ENCODE measurements around the gene MEIOB. TPM values are rescaled to one million over a fixed set of nuclear protein-coding genes. Genes with fewer than 3 reads are reported as not detected.
A peak's percentile ranks its signal among the peaks of the same experiment; 100 is the strongest.

Gene MEIOB
- total RNA-seq, 1 donor from 2014 or later = 3.7 TPM

DNA sequence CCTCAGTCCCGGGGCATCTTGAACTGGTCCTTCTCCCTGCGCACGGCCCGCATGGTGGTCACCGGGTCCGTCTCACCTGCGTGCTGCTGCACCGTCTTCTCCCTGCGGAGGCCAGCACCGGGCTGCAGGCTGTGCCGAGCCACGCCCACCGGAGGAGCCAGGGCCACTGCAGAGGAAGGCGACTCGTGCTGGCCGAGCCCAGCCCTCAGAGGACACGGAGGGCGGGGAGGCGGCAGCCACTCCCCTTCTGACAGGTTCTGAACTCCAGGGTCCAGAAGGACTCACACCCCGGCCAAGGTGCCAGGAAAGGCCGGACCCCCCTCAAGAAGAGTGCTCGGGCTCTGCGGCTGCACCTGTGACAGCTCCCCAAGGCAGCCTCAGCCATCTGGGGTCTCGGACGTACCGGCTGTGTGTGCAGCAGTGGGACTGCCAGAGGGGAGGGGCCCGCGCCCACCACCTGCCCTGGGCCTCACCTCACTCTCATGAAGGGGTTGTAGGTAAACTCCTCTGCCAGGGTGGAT is 62.6 kb downstream of the MEIOB start:
- no peak overlapping the region for H3K4me2 ChIP-seq
- H3K4me1 Mint-ChIP-seq = no peaks in the 10 kb centered on the region
- H3K4me3 Mint-ChIP-seq = no peak overlapping the region
- H3K4me1 ChIP-seq = no peaks in the 10 kb centered on the region
- H3K27me3 ChIP-seq = no peaks in the 10 kb centered on the region
- peak; percentile 52 for DNase-seq (ENCODE audit: low spot score)
- no peaks in the 10 kb centered on the region for H3K9me3 Mint-ChIP-seq
- H3K79me2 ChIP-seq (ENCODE audit: low read depth) = no peaks in the 10 kb centered on the region
- TF ChIP-seq EZH2phosphoT487 (IDR thresholded peaks at IDR 0.05) (no peak), EZH2 (IDR thresholded peaks at IDR 0.05) (no peak)
- TF ChIP-seq, protein P1, sequence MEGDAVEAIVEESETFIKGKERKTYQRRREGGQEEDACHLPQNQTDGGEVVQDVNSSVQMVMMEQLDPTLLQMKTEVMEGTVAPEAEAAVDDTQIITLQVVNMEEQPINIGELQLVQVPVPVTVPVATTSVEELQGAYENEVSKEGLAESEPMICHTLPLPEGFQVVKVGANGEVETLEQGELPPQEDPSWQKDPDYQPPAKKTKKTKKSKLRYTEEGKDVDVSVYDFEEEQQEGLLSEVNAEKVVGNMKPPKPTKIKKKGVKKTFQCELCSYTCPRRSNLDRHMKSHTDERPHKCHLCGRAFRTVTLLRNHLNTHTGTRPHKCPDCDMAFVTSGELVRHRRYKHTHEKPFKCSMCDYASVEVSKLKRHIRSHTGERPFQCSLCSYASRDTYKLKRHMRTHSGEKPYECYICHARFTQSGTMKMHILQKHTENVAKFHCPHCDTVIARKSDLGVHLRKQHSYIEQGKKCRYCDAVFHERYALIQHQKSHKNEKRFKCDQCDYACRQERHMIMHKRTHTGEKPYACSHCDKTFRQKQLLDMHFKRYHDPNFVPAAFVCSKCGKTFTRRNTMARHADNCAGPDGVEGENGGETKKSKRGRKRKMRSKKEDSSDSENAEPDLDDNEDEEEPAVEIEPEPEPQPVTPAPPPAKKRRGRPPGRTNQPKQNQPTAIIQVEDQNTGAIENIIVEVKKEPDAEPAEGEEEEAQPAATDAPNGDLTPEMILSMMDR (IDR thresholded peaks at IDR 0.05) = no peak
- H3K4me3 ChIP-seq = no peak overlapping the region
- no peak overlapping the region for H2AFZ ChIP-seq (replicated peaks)
- no peak overlapping the region for H3K27ac ChIP-seq
- H3K27me3 Mint-ChIP-seq (ENCODE audit: insufficient read depth, low read depth) = no peaks in the 10 kb centered on the region
- H4K20me1 ChIP-seq (ENCODE audit: low read depth) = no peaks in the 10 kb centered on the region
- H3F3A ChIP-seq (ENCODE audit: low read depth) = peaks cover 5% of the 10 kb centered on the region
- peaks cover 14% of the 10 kb centered on the region for H3K36me3 Mint-ChIP-seq
- H3K9me3 ChIP-seq (ENCODE audit: low read depth) = no peaks in the 10 kb centered on the region
- no peak overlapping the region for H3K9ac ChIP-seq
- no peaks in the 10 kb centered on the region for H3K36me3 ChIP-seq
- no peak overlapping the region for H3K27ac Mint-ChIP-seq

DNA sequence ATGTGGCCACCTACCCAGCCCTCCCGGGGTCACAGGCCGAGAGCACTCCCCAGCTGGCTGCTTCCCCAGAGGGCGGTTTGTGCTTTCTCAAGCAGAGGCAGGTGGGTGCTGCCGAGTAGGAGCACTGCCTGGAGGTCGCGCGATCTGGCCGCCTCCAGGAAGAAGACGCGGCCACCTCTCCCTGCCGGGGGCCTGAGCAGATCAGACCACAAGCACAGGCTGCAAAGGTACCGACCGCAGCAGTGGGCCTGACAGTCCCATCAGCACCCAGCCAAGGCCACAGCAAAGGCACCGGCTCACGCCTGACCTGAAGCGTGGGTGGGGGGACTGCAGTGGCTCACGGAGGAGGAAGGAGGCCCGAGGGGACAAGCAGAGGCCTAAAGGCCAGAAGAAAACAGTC is 63.3 kb downstream of the MEIOB start:
- Mint-ChIP-seq H3K9me3 (no peaks in the 10 kb centered on the region), H3K27ac (no peak overlapping the region), H3K27me3 (ENCODE audit: insufficient read depth, low read depth) (no peaks in the 10 kb centered on the region), H3K36me3 (peaks cover 14% of the 10 kb centered on the region), H3K4me1 (no peaks in the 10 kb centered on the region), H3K4me3 (no peak overlapping the region)
- peaks cover 4% of the 10 kb centered on the region for H3F3A ChIP-seq (ENCODE audit: low read depth)
- no peak overlapping the region for H2AFZ ChIP-seq (replicated peaks)
- no peaks in the 10 kb centered on the region for H3K4me1 ChIP-seq
- no peak overlapping the region for H3K9ac ChIP-seq
- H3K36me3 ChIP-seq = no peaks in the 10 kb centered on the region
- no peaks in the 10 kb centered on the region for H3K27me3 ChIP-seq
- H3K4me2 ChIP-seq = no peak overlapping the region
- no peak for DNase-seq (ENCODE audit: low spot score)
- no peak for TF ChIP-seq EZH2phosphoT487 (IDR thresholded peaks at IDR 0.05)
- TF ChIP-seq, protein P1 (IDR thresholded peaks at IDR 0.05) = no peak
- H3K4me3 ChIP-seq = no peak overlapping the region
- H3K27ac ChIP-seq = no peak overlapping the region
- no peaks in the 10 kb centered on the region for H4K20me1 ChIP-seq (ENCODE audit: low read depth)
- H3K79me2 ChIP-seq (ENCODE audit: low read depth) = no peaks in the 10 kb centered on the region
- no peaks in the 10 kb centered on the region for H3K9me3 ChIP-seq (ENCODE audit: low read depth)

DNA sequence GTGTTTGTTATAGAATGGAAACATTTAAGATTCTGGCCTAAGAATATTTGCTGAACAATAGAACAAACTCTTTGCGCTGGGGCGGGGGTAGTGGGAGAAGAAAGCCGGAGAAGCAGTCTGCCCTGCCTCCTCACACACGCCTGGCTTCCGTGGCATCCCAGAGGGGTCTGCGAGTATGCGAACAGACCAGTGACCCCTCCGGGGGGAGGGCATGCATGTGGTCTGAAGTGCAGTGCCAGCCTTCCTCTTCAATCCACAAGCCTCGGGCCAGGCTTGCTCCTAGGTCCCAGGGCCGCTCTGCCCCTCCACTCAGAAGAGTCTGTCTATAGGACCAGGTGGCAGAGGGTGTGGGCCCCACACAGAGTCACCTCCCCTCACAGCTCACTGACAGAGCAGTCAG is 64.3 kb downstream of the MEIOB start:
- Histone ChIP-seq H3K36me3 (no peaks in the 10 kb centered on the region), H3F3A (ENCODE audit: low read depth) (no peaks in the 10 kb centered on the region), H2AFZ (replicated peaks) (no peak overlapping the region), H3K9me3 (ENCODE audit: low read depth) (no peaks in the 10 kb centered on the region), H3K4me3 (no peak overlapping the region), H3K4me2 (no peak overlapping the region), H3K4me1 (no peaks in the 10 kb centered on the region), H4K20me1 (ENCODE audit: low read depth) (no peaks in the 10 kb centered on the region), H3K27me3 (no peaks in the 10 kb centered on the region), H3K27ac (no peak overlapping the region), H3K79me2 (ENCODE audit: low read depth) (no peaks in the 10 kb centered on the region), H3K9ac (no peak overlapping the region)
- Mint-ChIP-seq H3K27me3 (ENCODE audit: insufficient read depth, low read depth) (no peaks in the 10 kb centered on the region), H3K4me1 (no peaks in the 10 kb centered on the region), H3K9me3 (no peaks in the 10 kb centered on the region), H3K36me3 (peaks cover 9% of the 10 kb centered on the region), H3K27ac (no peak overlapping the region), H3K4me3 (no peak overlapping the region)
- TF ChIP-seq, protein P1 (IDR thresholded peaks at IDR 0.05) = no peak
- TF ChIP-seq EZH2 (IDR thresholded peaks at IDR 0.05) = no peak
- TF ChIP-seq EZH2phosphoT487 (IDR thresholded peaks at IDR 0.05) = no peak
- DNase-seq (ENCODE audit: low spot score) = no peak
